ENCODE measurements around the gene GPR26. TPM values are rescaled to one million over a fixed set of nuclear protein-coding genes. Genes with fewer than 3 reads are reported as not detected.

Gene GPR26
- total RNA-seq, 4 donors from 2014 or later = not detected

DNA sequence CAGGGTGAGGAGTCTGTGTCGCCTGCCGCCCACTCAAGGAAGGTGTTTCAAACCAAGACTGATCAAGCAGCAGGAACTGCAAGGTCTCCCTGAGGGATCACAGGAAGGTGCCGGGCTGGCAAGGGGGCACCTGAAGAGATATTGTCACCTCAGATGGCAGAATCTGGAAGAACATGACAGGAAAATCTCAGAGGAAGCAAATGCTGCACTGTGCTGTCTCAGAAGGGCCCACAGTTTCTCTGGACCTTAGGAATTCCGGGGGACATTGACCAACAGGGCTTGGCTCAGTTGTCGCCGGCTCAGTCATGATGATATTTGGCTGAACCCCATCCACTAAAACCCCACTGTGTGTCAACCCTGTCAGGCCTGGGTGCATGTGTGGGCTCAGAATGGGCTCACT lies 31.9 kb upstream of the GPR26 start:
- 79 to 97% methylated on average over 3 to 4 of the region's 6 CpGs for WGBS, 2 donors

DNA sequence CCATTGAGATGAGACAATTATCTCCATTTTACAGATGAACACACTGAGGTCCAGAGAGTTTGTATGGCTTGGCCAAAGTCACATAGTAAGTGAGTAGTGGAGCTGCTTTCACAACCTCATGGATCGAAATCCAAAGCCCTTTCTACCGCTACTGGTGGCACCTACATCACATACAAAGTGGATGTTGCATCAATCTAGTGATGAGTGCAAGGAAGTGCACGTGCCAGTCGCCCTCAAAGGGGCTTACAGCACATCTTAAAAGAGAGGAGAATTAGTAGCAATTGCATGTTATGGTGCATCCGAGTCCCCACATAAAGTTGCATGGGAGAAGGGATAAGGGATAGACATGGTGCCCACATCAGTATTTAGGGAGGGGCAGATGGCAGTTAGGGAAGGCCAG lies 31.0 kb upstream of the GPR26 start:
- Histone ChIP-seq H3K27me3 (no peaks in the 10 kb centered on the region), H3K27ac (no peak overlapping the region), H3K9me3 (no peaks in the 10 kb centered on the region), H3K4me1 (no peaks in the 10 kb centered on the region), H3K36me3 (no peaks in the 10 kb centered on the region), H3K4me3 (replicated peaks in 1 of 3) (no peak overlapping the region)
- intact Hi-C loops (cut with DNase I) = no loop called here
- TF ChIP-seq, protein P1, sequence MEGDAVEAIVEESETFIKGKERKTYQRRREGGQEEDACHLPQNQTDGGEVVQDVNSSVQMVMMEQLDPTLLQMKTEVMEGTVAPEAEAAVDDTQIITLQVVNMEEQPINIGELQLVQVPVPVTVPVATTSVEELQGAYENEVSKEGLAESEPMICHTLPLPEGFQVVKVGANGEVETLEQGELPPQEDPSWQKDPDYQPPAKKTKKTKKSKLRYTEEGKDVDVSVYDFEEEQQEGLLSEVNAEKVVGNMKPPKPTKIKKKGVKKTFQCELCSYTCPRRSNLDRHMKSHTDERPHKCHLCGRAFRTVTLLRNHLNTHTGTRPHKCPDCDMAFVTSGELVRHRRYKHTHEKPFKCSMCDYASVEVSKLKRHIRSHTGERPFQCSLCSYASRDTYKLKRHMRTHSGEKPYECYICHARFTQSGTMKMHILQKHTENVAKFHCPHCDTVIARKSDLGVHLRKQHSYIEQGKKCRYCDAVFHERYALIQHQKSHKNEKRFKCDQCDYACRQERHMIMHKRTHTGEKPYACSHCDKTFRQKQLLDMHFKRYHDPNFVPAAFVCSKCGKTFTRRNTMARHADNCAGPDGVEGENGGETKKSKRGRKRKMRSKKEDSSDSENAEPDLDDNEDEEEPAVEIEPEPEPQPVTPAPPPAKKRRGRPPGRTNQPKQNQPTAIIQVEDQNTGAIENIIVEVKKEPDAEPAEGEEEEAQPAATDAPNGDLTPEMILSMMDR (IDR thresholded peaks at IDR 0.05) = no peak
- TF ChIP-seq POLR2A (IDR thresholded peaks at IDR 0.05) = no peak
- WGBS, 2 donors = 75 to 85% methylated on average over 5 of the region's 5 CpGs
- no peak for DNase-seq

More for the DNA sequence above, 31.9 kb upstream of the GPR26 start:
- no peaks in the 10 kb centered on the region for H3K27me3 ChIP-seq
- no peak overlapping the region for H3K27ac ChIP-seq
- H3K4me3 ChIP-seq (replicated peaks in 1 of 3) = no peak overlapping the region
- no peak for DNase-seq
- no peaks in the 10 kb centered on the region for H3K36me3 ChIP-seq
- intact Hi-C loops (cut with DNase I) = no loop called here
- H3K9me3 ChIP-seq = no peaks in the 10 kb centered on the region
- H3K4me1 ChIP-seq = no peaks in the 10 kb centered on the region
- TF ChIP-seq, protein P1 (IDR thresholded peaks at IDR 0.05) = no peak
- no peak for TF ChIP-seq POLR2A (IDR thresholded peaks at IDR 0.05)

DNA sequence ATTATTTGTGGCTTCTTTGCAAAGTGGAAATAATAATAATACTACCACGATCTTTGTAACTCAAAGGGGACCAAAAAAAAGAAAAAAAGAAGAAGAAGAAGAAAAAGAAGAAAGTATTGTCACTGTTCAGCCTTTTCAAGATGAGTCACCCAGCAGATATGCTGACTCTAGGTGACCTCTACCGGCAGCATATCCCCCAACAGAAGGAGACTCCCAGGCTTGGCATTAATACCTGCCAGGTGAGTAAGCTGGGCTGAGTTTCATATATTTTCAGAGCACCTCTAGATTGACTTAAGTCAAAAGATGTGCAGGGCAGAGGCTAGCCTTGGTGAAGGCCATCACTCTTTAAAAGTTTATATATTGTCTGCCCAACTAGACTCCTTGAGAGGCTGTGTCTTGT lies 30.4 kb upstream of the GPR26 start:
- 30 to 41% methylated on average over 2 of the region's 2 CpGs for WGBS, 2 donors
- H3K27ac ChIP-seq = no peak overlapping the region
- DNase-seq = no peak
- no peaks in the 10 kb centered on the region for H3K9me3 ChIP-seq
- TF ChIP-seq, protein P1 (IDR thresholded peaks at IDR 0.05) = no peak
- no peak for TF ChIP-seq POLR2A (IDR thresholded peaks at IDR 0.05)
- H3K4me1 ChIP-seq = no peaks in the 10 kb centered on the region
- no peaks in the 10 kb centered on the region for H3K36me3 ChIP-seq
- no peaks in the 10 kb centered on the region for H3K27me3 ChIP-seq
- intact Hi-C loops (cut with DNase I) = no loop called here
- H3K4me3 ChIP-seq (replicated peaks in 1 of 3) = no peak overlapping the region

DNA sequence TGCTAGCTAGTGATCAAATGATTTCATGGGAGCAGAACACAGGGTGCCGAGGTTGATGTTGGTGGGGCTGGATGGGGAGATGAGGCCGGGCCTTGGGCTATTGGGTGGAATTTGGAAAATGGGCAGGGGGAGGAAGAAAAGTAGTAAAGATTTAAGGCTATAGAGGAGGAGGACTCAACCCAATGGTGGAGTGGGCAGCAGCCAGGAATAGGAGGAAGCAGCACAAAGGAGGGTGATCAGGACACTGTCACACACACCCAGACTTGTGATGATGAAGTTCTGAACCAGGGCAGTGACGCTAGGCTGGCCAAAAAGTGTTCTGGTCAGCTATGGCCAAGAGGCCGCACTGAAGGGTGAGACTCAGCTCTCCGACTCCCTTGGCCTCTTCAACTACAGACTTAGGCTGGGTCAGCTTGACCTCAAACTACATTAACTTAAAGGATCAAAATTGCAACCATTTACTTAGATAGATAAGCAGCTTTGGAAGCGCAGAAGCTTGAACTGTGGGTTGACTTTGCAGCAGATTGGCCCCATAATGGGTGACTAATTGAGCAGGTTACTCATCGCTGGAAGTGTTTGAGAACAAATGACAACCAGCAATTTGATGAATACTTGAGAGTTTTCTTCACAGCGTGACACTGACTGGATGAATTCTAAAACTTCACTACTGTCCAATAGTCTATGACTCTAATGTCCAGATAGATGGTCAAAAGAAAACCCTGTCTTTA lies 29.4 kb upstream of the GPR26 start:
- Histone ChIP-seq H3K9me3 (no peaks in the 10 kb centered on the region), H3K36me3 (no peaks in the 10 kb centered on the region), H3K4me3 (replicated peaks in 1 of 3) (no peak overlapping the region), H3K27ac (no peak overlapping the region), H3K4me1 (no peaks in the 10 kb centered on the region), H3K27me3 (no peaks in the 10 kb centered on the region)
- intact Hi-C loops (cut with DNase I) = no loop called here
- DNase-seq = no peak
- TF ChIP-seq, protein P1 (IDR thresholded peaks at IDR 0.05) = no peak
- TF ChIP-seq POLR2A (IDR thresholded peaks at IDR 0.05) = no peak
- 85 to 87% methylated on average over 8 of the region's 8 CpGs for WGBS, 2 donors

DNA sequence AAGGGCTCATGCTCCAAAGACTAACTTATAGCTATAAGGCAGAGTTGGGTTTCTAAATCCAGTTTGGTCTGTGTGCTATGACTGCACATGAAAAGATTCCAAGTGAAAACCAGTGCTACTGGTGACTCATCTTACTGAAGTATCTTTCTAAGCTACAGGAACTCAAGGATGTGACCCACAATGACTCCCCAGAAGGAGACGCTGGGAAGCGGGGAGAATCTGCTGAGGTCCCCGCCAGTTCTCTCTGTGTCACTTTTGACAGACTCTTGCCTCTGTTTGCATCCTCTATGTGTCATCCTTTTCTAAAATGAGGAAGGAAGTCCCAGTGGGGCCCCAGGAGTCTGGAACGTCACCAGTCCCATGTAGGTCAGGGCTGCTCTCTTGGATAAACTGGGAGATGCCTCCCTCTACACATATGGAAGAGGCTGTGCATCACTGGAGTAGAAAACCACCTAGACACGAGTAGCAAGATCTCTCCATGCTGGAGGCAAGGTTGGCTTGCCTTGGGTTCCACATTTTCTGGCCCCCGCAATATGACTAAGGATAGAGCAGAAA lies 28.8 kb upstream of the GPR26 start:
- TF ChIP-seq POLR2A (IDR thresholded peaks at IDR 0.05) = no peak
- TF ChIP-seq, protein P1 (IDR thresholded peaks at IDR 0.05) = no peak
- Histone ChIP-seq H3K27ac (no peak overlapping the region), H3K9me3 (no peaks in the 10 kb centered on the region), H3K27me3 (no peaks in the 10 kb centered on the region), H3K4me1 (no peaks in the 10 kb centered on the region), H3K4me3 (replicated peaks in 1 of 3) (no peak overlapping the region), H3K36me3 (no peaks in the 10 kb centered on the region)
- WGBS, 2 donors = 73 to 78% methylated on average over 6 of the region's 6 CpGs
- intact Hi-C loops (cut with DNase I) = no loop called here
- DNase-seq = no peak
